ENCODE measurements around the gene GAL3ST3. TPM values are rescaled to one million over a fixed set of nuclear protein-coding genes. Genes with fewer than 3 reads are reported as not detected.

GAL3ST3 gene
- total and polyA plus RNA-seq, 4 donors, result not detected

DNA sequence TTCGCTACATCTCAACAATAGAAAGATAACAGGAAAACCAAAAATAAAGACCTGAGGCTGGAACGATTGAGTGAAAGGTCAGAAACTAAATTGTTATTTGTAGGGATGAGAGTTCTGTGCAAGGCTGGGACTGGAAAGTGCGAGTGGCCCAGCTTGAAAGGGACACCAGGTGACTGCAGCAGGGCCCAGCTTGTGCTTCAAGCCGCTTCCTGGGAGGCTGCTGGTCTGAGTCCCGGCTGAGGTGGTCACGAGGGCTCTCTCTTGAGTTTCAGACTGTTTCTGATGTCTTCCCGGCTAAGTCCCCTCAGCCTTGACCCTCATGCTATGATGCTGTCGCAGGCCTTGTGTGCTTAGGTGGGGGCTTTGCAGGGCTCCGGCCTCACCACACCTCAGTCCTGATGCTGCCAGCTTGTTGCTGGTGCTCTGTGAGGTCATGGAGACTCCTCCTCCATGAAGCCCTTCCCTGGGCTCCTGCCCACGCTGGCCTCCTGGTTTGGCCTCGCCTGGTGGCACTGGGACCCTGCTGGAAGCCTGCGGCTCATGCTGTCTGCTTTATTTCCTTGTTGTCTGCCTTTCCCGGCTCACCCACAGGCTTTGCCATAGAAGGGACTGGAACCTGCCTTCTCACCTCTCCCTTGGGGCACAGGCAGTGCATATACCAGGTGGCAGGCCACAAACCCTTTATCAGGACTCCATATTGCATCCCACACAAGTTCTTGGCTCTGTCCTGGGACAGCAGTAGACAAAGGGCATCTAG, 42.6 kb downstream of the GAL3ST3 start:
- Histone ChIP-seq H3K9me3 (ENCODE audit: control insufficient read depth in 4 of 4, insufficient read depth in 3 of 4, low read length in 3 of 4) (no peaks in the 10 kb centered on the region), H3K4me1 (ENCODE audit: control insufficient read depth in 5 of 5, insufficient read depth in 5 of 5, low read length in 5 of 5) (peaks cover 0 to 8% (median 5%) of the 10 kb centered on the region in 5 donors), H3K4me3 (no peak overlapping the region), H3K27me3 (ENCODE audit: control insufficient read depth in 3 of 3, insufficient read depth in 3 of 3, low read length in 2 of 3) (peaks cover 0 to 10% (median 8%) of the 10 kb centered on the region in 3 donors), H3K36me3 (ENCODE audit: control insufficient read depth in 4 of 4, insufficient read depth in 4 of 4, low read length in 4 of 4) (peaks cover 0 to 18% (median 14%) of the 10 kb centered on the region in 4 donors), H3K27ac (ENCODE audit: low read depth in 1 of 2, low read length in 1 of 2) (no peak overlapping the region), H3K9ac (ENCODE audit: insufficient read depth in 1 of 2, low read length in 2 of 2) (no peak overlapping the region)
- no peak for ATAC-seq (ENCODE audit: insufficient read depth, low FRiP score)
- TF ChIP-seq, protein P1, sequence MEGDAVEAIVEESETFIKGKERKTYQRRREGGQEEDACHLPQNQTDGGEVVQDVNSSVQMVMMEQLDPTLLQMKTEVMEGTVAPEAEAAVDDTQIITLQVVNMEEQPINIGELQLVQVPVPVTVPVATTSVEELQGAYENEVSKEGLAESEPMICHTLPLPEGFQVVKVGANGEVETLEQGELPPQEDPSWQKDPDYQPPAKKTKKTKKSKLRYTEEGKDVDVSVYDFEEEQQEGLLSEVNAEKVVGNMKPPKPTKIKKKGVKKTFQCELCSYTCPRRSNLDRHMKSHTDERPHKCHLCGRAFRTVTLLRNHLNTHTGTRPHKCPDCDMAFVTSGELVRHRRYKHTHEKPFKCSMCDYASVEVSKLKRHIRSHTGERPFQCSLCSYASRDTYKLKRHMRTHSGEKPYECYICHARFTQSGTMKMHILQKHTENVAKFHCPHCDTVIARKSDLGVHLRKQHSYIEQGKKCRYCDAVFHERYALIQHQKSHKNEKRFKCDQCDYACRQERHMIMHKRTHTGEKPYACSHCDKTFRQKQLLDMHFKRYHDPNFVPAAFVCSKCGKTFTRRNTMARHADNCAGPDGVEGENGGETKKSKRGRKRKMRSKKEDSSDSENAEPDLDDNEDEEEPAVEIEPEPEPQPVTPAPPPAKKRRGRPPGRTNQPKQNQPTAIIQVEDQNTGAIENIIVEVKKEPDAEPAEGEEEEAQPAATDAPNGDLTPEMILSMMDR (IDR thresholded peaks at IDR 0.05; ENCODE audit: control extremely low read depth, extremely low read depth), result no peak
- WGBS, 2 donors, result 89 to 92% methylated on average over 13 of the region's 13 CpGs
- no peak for DNase-seq

DNA sequence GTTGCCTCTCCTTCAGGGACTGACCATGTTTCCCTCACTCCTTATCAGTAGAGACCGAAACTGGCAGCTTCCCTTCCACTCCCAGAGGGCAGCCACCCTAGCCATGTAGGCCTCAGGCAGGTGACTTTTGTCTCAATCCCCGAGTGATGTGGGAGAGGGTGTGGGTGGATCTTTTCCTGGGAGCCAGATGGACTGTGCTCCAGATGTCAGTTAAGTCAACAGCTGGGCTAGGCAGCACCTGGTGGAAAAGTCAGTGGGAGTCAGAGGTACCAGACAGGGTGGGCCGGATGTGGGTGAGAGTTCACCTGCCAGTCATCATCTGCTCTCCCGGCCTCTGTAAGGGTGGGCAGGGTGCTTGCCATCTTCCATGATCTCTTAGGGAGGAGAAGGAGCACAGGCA, 44.8 kb downstream of the GAL3ST3 start:
- Histone ChIP-seq H3K27me3 (ENCODE audit: control insufficient read depth in 3 of 3, insufficient read depth in 3 of 3, low read length in 2 of 3) (no peaks in the 10 kb centered on the region), H3K4me1 (ENCODE audit: control insufficient read depth in 5 of 5, insufficient read depth in 5 of 5, low read length in 5 of 5) (peaks cover 0 to 13% (median 5%) of the 10 kb centered on the region in 5 donors), H3K9ac (ENCODE audit: insufficient read depth in 1 of 2, low read length in 2 of 2) (no peak overlapping the region), H3K4me3 (no peak overlapping the region), H3K9me3 (ENCODE audit: control insufficient read depth in 4 of 4, insufficient read depth in 3 of 4, low read length in 3 of 4) (no peaks in the 10 kb centered on the region), H3K36me3 (ENCODE audit: control insufficient read depth in 4 of 4, insufficient read depth in 4 of 4, low read length in 4 of 4) (peaks cover 8 to 31% (median 25%) of the 10 kb centered on the region in 4 donors), H3K27ac (ENCODE audit: low read depth in 1 of 2, low read length in 1 of 2) (no peak overlapping the region)
- ATAC-seq (ENCODE audit: insufficient read depth, low FRiP score) (no peak), DNase-seq (no peak)
- 88 to 96% methylated on average over 4 of the region's 4 CpGs for WGBS, 2 donors
- TF ChIP-seq, protein P1 (IDR thresholded peaks at IDR 0.05; ENCODE audit: control extremely low read depth, extremely low read depth), result no peak

DNA sequence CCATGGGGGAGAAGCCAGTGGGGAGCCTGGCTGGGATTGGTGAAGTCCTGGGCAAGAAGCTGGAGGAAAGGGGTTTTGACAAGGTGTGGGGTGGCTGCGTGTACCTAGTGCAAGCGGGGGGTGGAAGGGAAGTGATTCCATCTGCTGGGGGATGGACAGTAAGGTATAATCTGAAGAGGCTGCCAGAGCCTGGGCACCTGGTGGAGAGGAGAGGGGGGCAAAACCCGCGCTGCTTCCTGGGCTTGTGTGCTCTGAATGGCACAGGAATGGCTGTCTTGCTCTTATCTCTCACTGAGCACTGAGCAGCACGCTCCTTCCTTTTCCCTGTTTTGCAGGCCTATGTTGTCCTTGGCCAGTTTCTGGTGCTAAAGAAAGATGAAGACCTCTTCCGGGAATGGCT, 45.7 kb downstream of the GAL3ST3 start:
- Histone ChIP-seq H3K4me1 (ENCODE audit: control insufficient read depth in 5 of 5, insufficient read depth in 5 of 5, low read length in 5 of 5) (peaks cover 0 to 13% (median 5%) of the 10 kb centered on the region in 5 donors), H3K27me3 (ENCODE audit: control insufficient read depth in 3 of 3, insufficient read depth in 3 of 3, low read length in 2 of 3) (no peaks in the 10 kb centered on the region)

More for the DNA sequence above, 45.7 kb downstream of the GAL3ST3 start:
- TF ChIP-seq, protein P1 (IDR thresholded peaks at IDR 0.05; ENCODE audit: control extremely low read depth, extremely low read depth), result no peak
- peak overlapping the region; percentile 15 for H3K4me3 ChIP-seq
- no peak overlapping the region for H3K9ac ChIP-seq (ENCODE audit: insufficient read depth in 1 of 2, low read length in 2 of 2)
- DNase-seq, result no peak
- no peaks in the 10 kb centered on the region for H3K9me3 ChIP-seq (ENCODE audit: control insufficient read depth in 4 of 4, insufficient read depth in 3 of 4, low read length in 3 of 4)
- WGBS, 2 donors, result 68 to 82% methylated on average over 6 of the region's 6 CpGs
- peaks cover 11 to 36% (median 31%) of the 10 kb centered on the region in 4 donors for H3K36me3 ChIP-seq (ENCODE audit: control insufficient read depth in 4 of 4, insufficient read depth in 4 of 4, low read length in 4 of 4)
- peak overlapping the region in 1 of 2 donors; percentile 93 for H3K27ac ChIP-seq (ENCODE audit: low read depth in 1 of 2, low read length in 1 of 2)
- no peak for ATAC-seq (ENCODE audit: insufficient read depth, low FRiP score)
